ENCODE data around the gene PDE8B.

PDE8B gene

GRCh38 chr5:77230727-77231470, 20.4 kb downstream of the PDE8B start (continued):
- TF ChIP-seq, protein P1, sequence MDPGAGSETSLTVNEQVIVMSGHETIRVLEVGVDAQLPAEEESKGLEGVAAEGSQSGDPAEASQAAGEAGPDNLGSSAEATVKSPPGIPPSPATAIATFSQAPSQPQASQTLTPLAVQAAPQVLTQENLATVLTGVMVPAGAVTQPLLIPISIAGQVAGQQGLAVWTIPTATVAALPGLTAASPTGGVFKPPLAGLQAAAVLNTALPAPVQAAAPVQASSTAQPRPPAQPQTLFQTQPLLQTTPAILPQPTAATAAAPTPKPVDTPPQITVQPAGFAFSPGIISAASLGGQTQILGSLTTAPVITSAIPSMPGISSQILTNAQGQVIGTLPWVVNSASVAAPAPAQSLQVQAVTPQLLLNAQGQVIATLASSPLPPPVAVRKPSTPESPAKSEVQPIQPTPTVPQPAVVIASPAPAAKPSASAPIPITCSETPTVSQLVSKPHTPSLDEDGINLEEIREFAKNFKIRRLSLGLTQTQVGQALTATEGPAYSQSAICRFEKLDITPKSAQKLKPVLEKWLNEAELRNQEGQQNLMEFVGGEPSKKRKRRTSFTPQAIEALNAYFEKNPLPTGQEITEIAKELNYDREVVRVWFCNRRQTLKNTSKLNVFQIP (CRISPR knock-in tag; IDR thresholded peaks at IDR 0.05; ENCODE audit: borderline replicate concordance, low read depth): no peak
- no peak for TF ChIP-seq ARNTL (CRISPR knock-in tag; IDR thresholded peaks at IDR 0.05; ENCODE audit: borderline replicate concordance, low read depth)
- TF ChIP-seq RARB (CRISPR knock-in tag; IDR thresholded peaks at IDR 0.05): no peak
- TF ChIP-seq ESRRG (CRISPR knock-in tag; IDR thresholded peaks at IDR 0.05): no peak

DNA sequence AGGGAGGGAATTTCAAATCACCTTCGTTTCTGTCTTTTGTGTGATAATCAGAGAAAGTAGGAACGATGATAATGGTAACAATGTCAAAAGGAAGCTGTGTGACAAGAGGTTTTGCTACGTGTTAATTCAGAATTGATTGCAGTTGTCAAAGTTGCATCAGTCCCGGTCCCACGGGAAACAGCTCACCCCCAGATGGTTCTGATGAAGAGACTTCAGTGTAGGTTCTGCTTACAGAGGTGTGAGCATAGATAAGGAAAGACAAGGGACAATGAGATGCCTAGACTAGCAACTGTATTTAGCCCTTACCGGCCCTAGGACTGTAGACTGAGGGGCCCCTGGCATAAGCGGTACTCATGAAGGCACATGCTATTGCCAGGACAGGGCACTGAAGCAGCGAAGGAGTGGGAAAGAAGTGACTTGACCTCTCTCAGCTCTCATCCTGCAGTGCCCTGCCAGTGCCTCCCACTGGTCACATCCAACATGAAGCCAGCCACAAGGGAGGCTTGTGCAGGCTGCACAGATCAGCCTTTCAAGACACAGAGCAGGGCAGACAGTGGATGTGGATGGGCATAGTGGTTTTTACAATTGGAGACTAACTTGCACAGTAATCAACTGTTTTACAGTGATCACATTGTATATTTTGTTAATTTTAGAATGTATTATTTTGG, 21.1 kb downstream of the PDE8B start:
- ATAC-seq: no peak
- TF ChIP-seq ZNF565 (CRISPR knock-in tag; conservative IDR thresholded peaks at IDR 0.05; ENCODE audit: low read depth) (no peak), ZFP3 (CRISPR knock-in tag; IDR thresholded peaks at IDR 0.05) (no peak), PPARA (CRISPR knock-in tag; IDR thresholded peaks at IDR 0.05; ENCODE audit: borderline replicate concordance) (no peak), TCF4 (CRISPR knock-in tag; IDR thresholded peaks at IDR 0.05; ENCODE audit: borderline replicate concordance) (no peak), TSHZ2 (CRISPR knock-in tag; IDR thresholded peaks at IDR 0.05) (no peak), RARB (CRISPR knock-in tag; IDR thresholded peaks at IDR 0.05) (no peak), BACH2 (CRISPR knock-in tag; IDR thresholded peaks at IDR 0.05; ENCODE audit: borderline replicate concordance) (no peak), ZFP30 (CRISPR knock-in tag; IDR thresholded peaks at IDR 0.05) (no peak), ESRRG (CRISPR knock-in tag; IDR thresholded peaks at IDR 0.05) (no peak), CSRNP3 (CRISPR knock-in tag; IDR thresholded peaks at IDR 0.05) (no peak), ZNF70 (CRISPR knock-in tag; IDR thresholded peaks at IDR 0.05) (no peak), TOX (CRISPR knock-in tag; IDR thresholded peaks at IDR 0.05; ENCODE audit: borderline replicate concordance) (no peak), GLIS3 (CRISPR knock-in tag; IDR thresholded peaks at IDR 0.05) (no peak), ISL1 (CRISPR knock-in tag; IDR thresholded peaks at IDR 0.05) (no peak)
- TF ChIP-seq, protein P2, sequence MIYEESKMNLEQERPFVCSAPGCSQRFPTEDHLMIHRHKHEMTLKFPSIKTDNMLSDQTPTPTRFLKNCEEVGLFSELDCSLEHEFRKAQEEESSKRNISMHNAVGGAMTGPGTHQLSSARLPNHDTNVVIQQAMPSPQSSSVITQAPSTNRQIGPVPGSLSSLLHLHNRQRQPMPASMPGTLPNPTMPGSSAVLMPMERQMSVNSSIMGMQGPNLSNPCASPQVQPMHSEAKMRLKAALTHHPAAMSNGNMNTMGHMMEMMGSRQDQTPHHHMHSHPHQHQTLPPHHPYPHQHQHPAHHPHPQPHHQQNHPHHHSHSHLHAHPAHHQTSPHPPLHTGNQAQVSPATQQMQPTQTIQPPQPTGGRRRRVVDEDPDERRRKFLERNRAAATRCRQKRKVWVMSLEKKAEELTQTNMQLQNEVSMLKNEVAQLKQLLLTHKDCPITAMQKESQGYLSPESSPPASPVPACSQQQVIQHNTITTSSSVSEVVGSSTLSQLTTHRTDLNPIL (CRISPR knock-in tag; IDR thresholded peaks at IDR 0.05; ENCODE audit: low read depth): no peak
- TF ChIP-seq, protein P3, sequence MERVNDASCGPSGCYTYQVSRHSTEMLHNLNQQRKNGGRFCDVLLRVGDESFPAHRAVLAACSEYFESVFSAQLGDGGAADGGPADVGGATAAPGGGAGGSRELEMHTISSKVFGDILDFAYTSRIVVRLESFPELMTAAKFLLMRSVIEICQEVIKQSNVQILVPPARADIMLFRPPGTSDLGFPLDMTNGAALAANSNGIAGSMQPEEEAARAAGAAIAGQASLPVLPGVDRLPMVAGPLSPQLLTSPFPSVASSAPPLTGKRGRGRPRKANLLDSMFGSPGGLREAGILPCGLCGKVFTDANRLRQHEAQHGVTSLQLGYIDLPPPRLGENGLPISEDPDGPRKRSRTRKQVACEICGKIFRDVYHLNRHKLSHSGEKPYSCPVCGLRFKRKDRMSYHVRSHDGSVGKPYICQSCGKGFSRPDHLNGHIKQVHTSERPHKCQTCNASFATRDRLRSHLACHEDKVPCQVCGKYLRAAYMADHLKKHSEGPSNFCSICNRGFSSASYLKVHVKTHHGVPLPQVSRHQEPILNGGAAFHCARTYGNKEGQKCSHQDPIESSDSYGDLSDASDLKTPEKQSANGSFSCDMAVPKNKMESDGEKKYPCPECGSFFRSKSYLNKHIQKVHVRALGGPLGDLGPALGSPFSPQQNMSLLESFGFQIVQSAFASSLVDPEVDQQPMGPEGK (CRISPR knock-in tag; IDR thresholded peaks at IDR 0.05; ENCODE audit: borderline replicate concordance): no peak
- TF ChIP-seq, protein P1 (CRISPR knock-in tag; IDR thresholded peaks at IDR 0.05; ENCODE audit: borderline replicate concordance, low read depth): no peak
